Measurements from ENCODE around the gene CACNG4. TPM values are rescaled to one million over a fixed set of nuclear protein-coding genes. Genes with fewer than 3 reads are reported as not detected.
A peak's percentile ranks its signal among the peaks of the same experiment; 100 is the strongest.

Gene CACNG4
- total RNA-seq, 1 experiment from 2014 or later = 40.3 TPM

DNA sequence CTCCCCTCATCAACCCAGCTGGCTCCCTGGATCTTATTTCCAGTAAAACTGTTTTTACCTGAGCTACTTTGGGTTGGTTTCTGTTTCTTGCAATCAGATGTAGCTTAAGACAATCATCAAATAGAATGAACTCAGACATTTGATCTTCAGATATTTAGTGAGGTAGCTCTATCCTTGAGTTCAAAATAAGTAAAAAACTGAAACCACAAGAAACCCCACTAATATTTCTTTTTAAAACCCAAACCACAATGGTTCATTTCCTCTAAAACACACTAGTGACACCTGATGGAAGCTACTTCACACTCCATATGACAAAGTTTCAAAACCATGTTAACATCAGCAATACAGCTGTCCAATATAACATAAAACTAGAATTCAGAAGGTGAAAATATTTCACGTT, 117.6 kb downstream of the CACNG4 start:
- Histone ChIP-seq H3K9me3 (ENCODE audit: control insufficient read depth, insufficient read depth, low read depth, low read length) (no peaks in the 10 kb centered on the region), H3K4me1 (ENCODE audit: control insufficient read depth, insufficient read depth, low read length) (no peaks in the 10 kb centered on the region), H3K27ac (ENCODE audit: low read length) (no peak overlapping the region), H3K4me3 (ENCODE audit: low read depth in 2 of 2, low read length in 2 of 2) (no peak overlapping the region), H3K36me3 (ENCODE audit: control insufficient read depth, insufficient read depth, low read length) (0 out of 2 replicates have a peak, but pooled peaks cover under 1% of the 10 kb centered on the region), H3K27me3 (ENCODE audit: control insufficient read depth, insufficient read depth, low read length) (no peaks in the 10 kb centered on the region)
- no TSS peak for BruUV-seq (replicated peaks)
- intact Hi-C loops (cut with micrococcal nuclease; ENCODE audit: unreplicated experiment) = no loop called here
- ChIA-PET POLR2A (interaction anchor here (0.6 kb wide), 1 partner anchor 163 kb away, joined by 3 read pairs; the partner anchor contains the start of gene HELZ), CTCF (no interaction called here)
- TF ChIP-seq SIN3A (IDR thresholded peaks at IDR 0.05; ENCODE audit: borderline replicate concordance, insufficient read depth, low read depth, low read length) = no peak
- TF ChIP-seq, protein P1, sequence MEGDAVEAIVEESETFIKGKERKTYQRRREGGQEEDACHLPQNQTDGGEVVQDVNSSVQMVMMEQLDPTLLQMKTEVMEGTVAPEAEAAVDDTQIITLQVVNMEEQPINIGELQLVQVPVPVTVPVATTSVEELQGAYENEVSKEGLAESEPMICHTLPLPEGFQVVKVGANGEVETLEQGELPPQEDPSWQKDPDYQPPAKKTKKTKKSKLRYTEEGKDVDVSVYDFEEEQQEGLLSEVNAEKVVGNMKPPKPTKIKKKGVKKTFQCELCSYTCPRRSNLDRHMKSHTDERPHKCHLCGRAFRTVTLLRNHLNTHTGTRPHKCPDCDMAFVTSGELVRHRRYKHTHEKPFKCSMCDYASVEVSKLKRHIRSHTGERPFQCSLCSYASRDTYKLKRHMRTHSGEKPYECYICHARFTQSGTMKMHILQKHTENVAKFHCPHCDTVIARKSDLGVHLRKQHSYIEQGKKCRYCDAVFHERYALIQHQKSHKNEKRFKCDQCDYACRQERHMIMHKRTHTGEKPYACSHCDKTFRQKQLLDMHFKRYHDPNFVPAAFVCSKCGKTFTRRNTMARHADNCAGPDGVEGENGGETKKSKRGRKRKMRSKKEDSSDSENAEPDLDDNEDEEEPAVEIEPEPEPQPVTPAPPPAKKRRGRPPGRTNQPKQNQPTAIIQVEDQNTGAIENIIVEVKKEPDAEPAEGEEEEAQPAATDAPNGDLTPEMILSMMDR (IDR thresholded peaks at IDR 0.05) = peak; percentile 5; the same call in 1 of the 2 replicates
- ATAC-seq (no peak), DNase-seq (ENCODE audit: low read depth, low spot score) (no peak)
- in situ Hi-C loops (cut with HindIII; ENCODE audit: low pct_unique_long_range_greater_than_20kb, low sequenced_read_pairs) = no loop called here

Other genes starting within 250 kb of the CACNG4 start
- gene CACNG5, start 129.6 kb upstream of the CACNG4 start, total RNA-seq (2021; ENCODE audit: unreplicated experiment) = 0.21 TPM
- 0.13 TPM for gene CACNG1, start 79.8 kb downstream of the CACNG4 start, total RNA-seq (2021; ENCODE audit: unreplicated experiment)

Measured in Panc1 (cell line).